PC-9 (cell line): Measurements from ENCODE around the gene ELMOD1.

Experiments used
- EZH2 ChIP-seq: fragments of 200-600 bp; sonication (generic); IDR thresholded peaks from 2 replicates; pipeline ENCODE4 v1.8.0; 2017; ENCODE audit warnings: antibody characterized with exemption, low read depth
- TF ChIP-seq, protein P1 (sequence below): fragments of 200-600 bp; sonication (generic); conservative IDR thresholded peaks from 2 replicates; pipeline ENCODE4 v1.6.1; 2017; ENCODE audit warnings: mixed run types, antibody characterized with exemption, mild to moderate bottlenecking, moderate library complexity

- TF ChIP-seq, protein P1, sequence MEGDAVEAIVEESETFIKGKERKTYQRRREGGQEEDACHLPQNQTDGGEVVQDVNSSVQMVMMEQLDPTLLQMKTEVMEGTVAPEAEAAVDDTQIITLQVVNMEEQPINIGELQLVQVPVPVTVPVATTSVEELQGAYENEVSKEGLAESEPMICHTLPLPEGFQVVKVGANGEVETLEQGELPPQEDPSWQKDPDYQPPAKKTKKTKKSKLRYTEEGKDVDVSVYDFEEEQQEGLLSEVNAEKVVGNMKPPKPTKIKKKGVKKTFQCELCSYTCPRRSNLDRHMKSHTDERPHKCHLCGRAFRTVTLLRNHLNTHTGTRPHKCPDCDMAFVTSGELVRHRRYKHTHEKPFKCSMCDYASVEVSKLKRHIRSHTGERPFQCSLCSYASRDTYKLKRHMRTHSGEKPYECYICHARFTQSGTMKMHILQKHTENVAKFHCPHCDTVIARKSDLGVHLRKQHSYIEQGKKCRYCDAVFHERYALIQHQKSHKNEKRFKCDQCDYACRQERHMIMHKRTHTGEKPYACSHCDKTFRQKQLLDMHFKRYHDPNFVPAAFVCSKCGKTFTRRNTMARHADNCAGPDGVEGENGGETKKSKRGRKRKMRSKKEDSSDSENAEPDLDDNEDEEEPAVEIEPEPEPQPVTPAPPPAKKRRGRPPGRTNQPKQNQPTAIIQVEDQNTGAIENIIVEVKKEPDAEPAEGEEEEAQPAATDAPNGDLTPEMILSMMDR, result no peak
- no peak for TF ChIP-seq EZH2
Observed at GRCh38 chr11:107711861-107712755, 121.2 kb downstream of the ELMOD1 start, which contains the start of gene SLN.
